WTC11 (cell line): ENCODE measurements around the gene FEM1A. TPM values are rescaled to one million over a fixed set of nuclear protein-coding genes. Genes with fewer than 3 reads are reported as not detected.

Source experiments
- ATAC-seq: fragments of 200-7000 bp; cut with Tn5 transposase; 2 replicates; pipeline ENCODE4 v1.10.0; 2021; ENCODE audit warnings: mild to moderate bottlenecking, moderate library complexity
- CTCF ChIA-PET: fragments of 300-600 bp; sonication (Branson Sonifier 250); formaldehyde crosslinking; loops from one replicate; lab custom pipeline; 2021; ENCODE audit warnings: antibody characterized with exemption; lab: Charles Lee
- POLR2A ChIA-PET: fragments of 350-600 bp; sonication (Branson Sonifier 250); formaldehyde crosslinking; loops from one replicate; lab custom pipeline; 2021; ENCODE audit warnings: antibody characterized with exemption; lab: Charles Lee
- DNase-seq: peaks from one replicate; pipeline ENCODE4 v3.0.0; 2021; ENCODE audit warnings: low spot score
- H3K27ac Mint-ChIP-seq: 2 replicates; pipeline ENCODE4 v1.8.0; 2021; ENCODE audit warnings: mixed read lengths
- H3K27me3 Mint-ChIP-seq: 2 replicates; pipeline ENCODE4 v1.8.0; 2021; ENCODE audit warnings: low read depth, mild to moderate bottlenecking, moderate library complexity, mixed read lengths
- H3K36me3 Mint-ChIP-seq: 2 replicates; pipeline ENCODE4 v1.8.0; 2021; ENCODE audit warnings: mixed read lengths
- H3K4me1 Mint-ChIP-seq: 2 replicates; pipeline ENCODE4 v1.8.0; 2022; ENCODE audit warnings: mixed read lengths
- H3K4me3 Mint-ChIP-seq: 2 replicates; pipeline ENCODE4 v1.8.0; 2021; ENCODE audit warnings: mild to moderate bottlenecking, moderate library complexity, mixed read lengths
- H3K9me3 Mint-ChIP-seq: 2 replicates; pipeline ENCODE4 v1.8.0; 2021; ENCODE audit warnings: mixed read lengths
- ATF1 ChIP-seq: sonication (generic); formaldehyde crosslinking; IDR thresholded peaks from 2 replicates; pipeline ENCODE4 v1.8.1; 2023; ENCODE audit warnings: mild to moderate bottlenecking, moderate library complexity, missing genetic modification reagents
- CTCF ChIP-seq: fragments of 200-600 bp; IDR thresholded peaks from 2 replicates; pipeline ENCODE4 v1.8.0; 2022; ENCODE audit warnings: antibody characterized with exemption
- ELF4 ChIP-seq: sonication (generic); formaldehyde crosslinking; IDR thresholded peaks from 2 replicates; pipeline ENCODE4 v1.8.1; 2022; ENCODE audit warnings: low read depth, mild to moderate bottlenecking, moderate library complexity, missing genetic modification reagents
- EMX1 ChIP-seq: fragments of 250-450 bp; sonication (Bioruptor Pico); IDR thresholded peaks from 2 replicates; pipeline ENCODE4 v1.8.0; 2021; ENCODE audit warnings: mild to moderate bottlenecking
- ESRRA ChIP-seq: sonication (generic); formaldehyde crosslinking; IDR thresholded peaks from 2 replicates; pipeline ENCODE4 v1.8.1; 2022; ENCODE audit warnings: mild to moderate bottlenecking, missing genetic modification reagents, borderline replicate concordance
- ETV6 ChIP-seq: sonication (generic); formaldehyde crosslinking; IDR thresholded peaks from 2 replicates; pipeline ENCODE4 v1.8.1; 2022; ENCODE audit warnings: mild to moderate bottlenecking, missing genetic modification reagents
- GRHL2 ChIP-seq: fragments of 250-450 bp; sonication (Bioruptor Pico); IDR thresholded peaks from 2 replicates; pipeline ENCODE4 v1.8.0; 2022; ENCODE audit warnings: mild to moderate bottlenecking, moderate library complexity; ENCODE audit not compliant: insufficient replicate concordance, severe bottlenecking
- GTF2I ChIP-seq: fragments of 250-450 bp; sonication (Bioruptor Pico); conservative IDR thresholded peaks from 2 replicates; pipeline ENCODE4 v1.4.0; 2021; ENCODE audit warnings: mild to moderate bottlenecking
- IRF1 ChIP-seq: sonication (generic); formaldehyde crosslinking; IDR thresholded peaks from 2 replicates; pipeline ENCODE4 v1.8.0; 2023; ENCODE audit warnings: missing genetic modification reagents
- KAT7 ChIP-seq: sonication (generic); formaldehyde crosslinking; IDR thresholded peaks from 2 replicates; pipeline ENCODE4 v1.8.1; 2023; ENCODE audit warnings: missing genetic modification reagents, mild to moderate bottlenecking, borderline replicate concordance
- NFE2L1 ChIP-seq: sonication (generic); formaldehyde crosslinking; IDR thresholded peaks from 2 replicates; pipeline ENCODE4 v1.8.1; 2023; ENCODE audit warnings: missing genetic modification reagents
- NFYB ChIP-seq: sonication (generic); formaldehyde crosslinking; conservative IDR thresholded peaks from 2 replicates; pipeline ENCODE4 v1.8.0; 2022; ENCODE audit warnings: low read depth, missing genetic modification reagents
- NR1H2 ChIP-seq: sonication (generic); formaldehyde crosslinking; IDR thresholded peaks from 2 replicates; pipeline ENCODE4 v1.9.0; 2021; ENCODE audit warnings: mild to moderate bottlenecking, moderate library complexity, missing genetic modification reagents
- NR2C2 ChIP-seq: sonication (generic); formaldehyde crosslinking; IDR thresholded peaks from 2 replicates; pipeline ENCODE4 v1.8.0; 2022; ENCODE audit warnings: mild to moderate bottlenecking, missing genetic modification reagents
- SMAD4 ChIP-seq: sonication (generic); formaldehyde crosslinking; IDR thresholded peaks from 2 replicates; pipeline ENCODE4 v1.8.0; 2022; ENCODE audit warnings: mild to moderate bottlenecking, missing genetic modification reagents
- TCF7 ChIP-seq: sonication (generic); formaldehyde crosslinking; IDR thresholded peaks from 2 replicates; pipeline ENCODE4 v1.8.0; 2022; ENCODE audit warnings: mild to moderate bottlenecking, low read depth, missing genetic modification reagents, moderate library complexity
- TEAD1 ChIP-seq: sonication (generic); formaldehyde crosslinking; IDR thresholded peaks from 2 replicates; pipeline ENCODE4 v1.8.0; 2022; ENCODE audit warnings: mild to moderate bottlenecking, missing genetic modification reagents
- TP53 ChIP-seq: sonication (generic); formaldehyde crosslinking; IDR thresholded peaks from 2 replicates; pipeline ENCODE4 v1.8.1; 2023; ENCODE audit warnings: mild to moderate bottlenecking, missing genetic modification reagents
- ZMAT4 ChIP-seq: fragments of 250-450 bp; sonication (Bioruptor Pico); IDR thresholded peaks from 2 replicates; pipeline ENCODE4 v1.9.0; 2021; ENCODE audit warnings: mild to moderate bottlenecking
- ZNF219 ChIP-seq: sonication (generic); formaldehyde crosslinking; IDR thresholded peaks from 2 replicates; pipeline ENCODE4 v1.8.0; 2023; ENCODE audit warnings: missing genetic modification reagents, mild to moderate bottlenecking, borderline replicate concordance
- ZNF232 ChIP-seq: sonication (generic); formaldehyde crosslinking; IDR thresholded peaks from 2 replicates; pipeline ENCODE4 v1.8.0; 2022; ENCODE audit warnings: mild to moderate bottlenecking, missing genetic modification reagents
- ZNF317 ChIP-seq: sonication (generic); formaldehyde crosslinking; IDR thresholded peaks from 2 replicates; pipeline ENCODE4 v1.8.1; 2023; ENCODE audit warnings: low read depth, mild to moderate bottlenecking, moderate library complexity, missing genetic modification reagents, borderline replicate concordance
- ZNF416 ChIP-seq: fragments of 250-450 bp; sonication (Bioruptor Pico); IDR thresholded peaks from 2 replicates; pipeline ENCODE4 v1.9.0; 2021; ENCODE audit warnings: mild to moderate bottlenecking, inconsistent platforms
- total RNA-seq: library from RNA; stranded (reverse); gene quantifications from 3 replicates; pipeline ENCODE4 v1.2.3, GENCODE V29; 2021
- TF ChIP-seq, protein P1 (sequence below): fragments of 250-450 bp; sonication (Bioruptor Pico); IDR thresholded peaks from 2 replicates; pipeline ENCODE4 v1.8.0; 2021; ENCODE audit warnings: mild to moderate bottlenecking
- TF ChIP-seq, protein P2 (sequence below): sonication (generic); formaldehyde crosslinking; IDR thresholded peaks from 2 replicates; pipeline ENCODE4 v1.8.1; 2022; ENCODE audit warnings: mild to moderate bottlenecking, missing genetic modification reagents, moderate library complexity, borderline replicate concordance
- TF ChIP-seq, protein P3 (sequence below): sonication (generic); formaldehyde crosslinking; IDR thresholded peaks from 2 replicates; pipeline ENCODE4 v1.8.1; 2022; ENCODE audit warnings: low read depth, missing genetic modification reagents, borderline replicate concordance
- TF ChIP-seq, protein P4 (sequence below): sonication (generic); formaldehyde crosslinking; IDR thresholded peaks from 2 replicates; pipeline ENCODE4 v1.8.1; 2022; ENCODE audit warnings: low read depth, mild to moderate bottlenecking, moderate library complexity, missing genetic modification reagents, borderline replicate concordance

FEM1A gene
- total RNA-seq, 1 experiment from 2014 or later, result 15.7 TPM

- DNase-seq (no peak), ATAC-seq (no peak)
- Mint-ChIP-seq H3K27me3 (peaks cover 33% of the 10 kb centered on the region), H3K27ac (no peak overlapping the region), H3K4me3 (no peak overlapping the region), H3K4me1 (no peaks in the 10 kb centered on the region), H3K9me3 (0 out of 2 replicates have a peak, but pooled peaks cover 3% of the 10 kb centered on the region), H3K36me3 (no peaks in the 10 kb centered on the region)
- ChIA-PET CTCF (interaction anchor here (0.6 to 1.7 kb wide), 2 partner anchors 17 to 169 kb away, joined by 3 to 11 read pairs; partner anchors contain the start of gene FEM1A), POLR2A (interaction anchor here (0.6 kb wide), 1 partner anchor 58 kb away, joined by 5 read pairs; no protein-coding TSS in a partner anchor)
- TF ChIP-seq GTF2I (no peak), SMAD4 (no peak), IRF1 (CRISPR knock-in tag) (no peak), TCF7 (CRISPR knock-in tag) (no peak), TEAD1 (CRISPR knock-in tag) (no peak), TP53 (no peak), CTCF (no peak), NFYB (CRISPR knock-in tag) (no peak), NFE2L1 (CRISPR knock-in tag) (no peak), NR1H2 (no peak), ATF1 (no peak), ETV6 (CRISPR knock-in tag) (no peak), ZNF416 (CRISPR knock-in tag) (no peak)
- TF ChIP-seq, protein P1, sequence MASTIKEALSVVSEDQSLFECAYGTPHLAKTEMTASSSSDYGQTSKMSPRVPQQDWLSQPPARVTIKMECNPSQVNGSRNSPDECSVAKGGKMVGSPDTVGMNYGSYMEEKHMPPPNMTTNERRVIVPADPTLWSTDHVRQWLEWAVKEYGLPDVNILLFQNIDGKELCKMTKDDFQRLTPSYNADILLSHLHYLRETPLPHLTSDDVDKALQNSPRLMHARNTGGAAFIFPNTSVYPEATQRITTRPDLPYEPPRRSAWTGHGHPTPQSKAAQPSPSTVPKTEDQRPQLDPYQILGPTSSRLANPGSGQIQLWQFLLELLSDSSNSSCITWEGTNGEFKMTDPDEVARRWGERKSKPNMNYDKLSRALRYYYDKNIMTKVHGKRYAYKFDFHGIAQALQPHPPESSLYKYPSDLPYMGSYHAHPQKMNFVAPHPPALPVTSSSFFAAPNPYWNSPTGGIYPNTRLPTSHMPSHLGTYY, result no peak
- TF ChIP-seq, protein P2, sequence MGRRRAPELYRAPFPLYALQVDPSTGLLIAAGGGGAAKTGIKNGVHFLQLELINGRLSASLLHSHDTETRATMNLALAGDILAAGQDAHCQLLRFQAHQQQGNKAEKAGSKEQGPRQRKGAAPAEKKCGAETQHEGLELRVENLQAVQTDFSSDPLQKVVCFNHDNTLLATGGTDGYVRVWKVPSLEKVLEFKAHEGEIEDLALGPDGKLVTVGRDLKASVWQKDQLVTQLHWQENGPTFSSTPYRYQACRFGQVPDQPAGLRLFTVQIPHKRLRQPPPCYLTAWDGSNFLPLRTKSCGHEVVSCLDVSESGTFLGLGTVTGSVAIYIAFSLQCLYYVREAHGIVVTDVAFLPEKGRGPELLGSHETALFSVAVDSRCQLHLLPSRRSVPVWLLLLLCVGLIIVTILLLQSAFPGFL (CRISPR knock-in tag), result no peak
- TF ChIP-seq, protein P3, sequence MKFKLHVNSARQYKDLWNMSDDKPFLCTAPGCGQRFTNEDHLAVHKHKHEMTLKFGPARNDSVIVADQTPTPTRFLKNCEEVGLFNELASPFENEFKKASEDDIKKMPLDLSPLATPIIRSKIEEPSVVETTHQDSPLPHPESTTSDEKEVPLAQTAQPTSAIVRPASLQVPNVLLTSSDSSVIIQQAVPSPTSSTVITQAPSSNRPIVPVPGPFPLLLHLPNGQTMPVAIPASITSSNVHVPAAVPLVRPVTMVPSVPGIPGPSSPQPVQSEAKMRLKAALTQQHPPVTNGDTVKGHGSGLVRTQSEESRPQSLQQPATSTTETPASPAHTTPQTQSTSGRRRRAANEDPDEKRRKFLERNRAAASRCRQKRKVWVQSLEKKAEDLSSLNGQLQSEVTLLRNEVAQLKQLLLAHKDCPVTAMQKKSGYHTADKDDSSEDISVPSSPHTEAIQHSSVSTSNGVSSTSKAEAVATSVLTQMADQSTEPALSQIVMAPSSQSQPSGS (CRISPR knock-in tag), result no peak
- TF ChIP-seq, protein P4, sequence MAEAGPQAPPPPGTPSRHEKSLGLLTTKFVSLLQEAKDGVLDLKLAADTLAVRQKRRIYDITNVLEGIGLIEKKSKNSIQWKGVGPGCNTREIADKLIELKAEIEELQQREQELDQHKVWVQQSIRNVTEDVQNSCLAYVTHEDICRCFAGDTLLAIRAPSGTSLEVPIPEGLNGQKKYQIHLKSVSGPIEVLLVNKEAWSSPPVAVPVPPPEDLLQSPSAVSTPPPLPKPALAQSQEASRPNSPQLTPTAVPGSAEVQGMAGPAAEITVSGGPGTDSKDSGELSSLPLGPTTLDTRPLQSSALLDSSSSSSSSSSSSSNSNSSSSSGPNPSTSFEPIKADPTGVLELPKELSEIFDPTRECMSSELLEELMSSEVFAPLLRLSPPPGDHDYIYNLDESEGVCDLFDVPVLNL, result no peak
These were observed 17.4 kb upstream of the FEM1A start for GRCh38 chr19:4774136-4774535.

- TF ChIP-seq, protein P4, result no peak
- TF ChIP-seq ZNF317 (CRISPR knock-in tag) (no peak), ZNF232 (CRISPR knock-in tag) (no peak), KAT7 (CRISPR knock-in tag) (no peak), NR2C2 (CRISPR knock-in tag) (no peak), ESRRA (no peak), EMX1 (CRISPR knock-in tag) (no peak), ZNF219 (CRISPR knock-in tag) (no peak), ELF4 (CRISPR knock-in tag) (no peak), GRHL2 (CRISPR knock-in tag) (no peak), NR1H2 (no peak), ZMAT4 (CRISPR knock-in tag) (no peak)
- H3K4me3 Mint-ChIP-seq, result no peak overlapping the region
- H3K4me1 Mint-ChIP-seq, result no peaks in the 10 kb centered on the region
- ChIA-PET CTCF (no interaction called here), POLR2A (no interaction called here)
- peaks cover 29% of the 10 kb centered on the region for H3K27me3 Mint-ChIP-seq
- DNase-seq (no peak), ATAC-seq (no peak)
- no peak overlapping the region for H3K27ac Mint-ChIP-seq
- 0 out of 2 replicates have a peak, but pooled peaks cover 3% of the 10 kb centered on the region for H3K9me3 Mint-ChIP-seq
- H3K36me3 Mint-ChIP-seq, result no peaks in the 10 kb centered on the region
These were observed 15.8 kb upstream of the FEM1A start for GRCh38 chr19:4775627-4776152.
